HG03060 (cell line): Measurements from ENCODE around the gene WAPL.
A peak's percentile ranks its signal among the peaks of the same experiment; 100 is the strongest.

Experiments
- ATAC-seq: cut with Tn5 transposase; IDR thresholded peaks from one replicate; pipeline ENCODE4 v1.9.1; 2021; ENCODE audit warnings: low read depth, moderate number of reproducible peaks; ENCODE audit not compliant: unreplicated experiment

Gene WAPL

GRCh38 chr10:86524225-86524962 is 2.8 kb upstream of the WAPL start:
- no peak for ATAC-seq

- ATAC-seq, result no peak
Observed at GRCh38 chr10:86523348-86523747, 1.8 kb upstream of the WAPL start.

- ATAC-seq, result no peak
Observed at GRCh38 chr10:86522510-86522855, 891 bp upstream of the WAPL start.

GRCh38 chr10:86520871-86521677 is 518 bp downstream of the WAPL start:
- ATAC-seq, result peak; percentile 8

- no peak for ATAC-seq
Observed at GRCh38 chr10:86518781-86519180, 2.8 kb downstream of the WAPL start.

GRCh38 chr10:86512137-86512536 is 9.5 kb downstream of the WAPL start:
- ATAC-seq, result no peak

- ATAC-seq, result no peak
Observed at GRCh38 chr10:86511027-86511865, 10.3 kb downstream of the WAPL start.

- no peak for ATAC-seq
Observed at GRCh38 chr10:86509145-86509544, 12.4 kb downstream of the WAPL start.

GRCh38 chr10:86508217-86508616 is 13.4 kb downstream of the WAPL start:
- no peak for ATAC-seq

GRCh38 chr10:86506499-86506898 is 15.1 kb downstream of the WAPL start:
- peak; percentile 57 for ATAC-seq

GRCh38 chr10:86506062-86506461 is 15.5 kb downstream of the WAPL start:
- no peak for ATAC-seq

- no peak for ATAC-seq
Observed at GRCh38 chr10:86504510-86504909, 17.1 kb downstream of the WAPL start.

- no peak for ATAC-seq
Observed at GRCh38 chr10:86500846-86501245, 20.7 kb downstream of the WAPL start.

GRCh38 chr10:86498598-86498997 is 23.0 kb downstream of the WAPL start:
- ATAC-seq, result no peak

GRCh38 chr10:86497621-86498020 is 24.0 kb downstream of the WAPL start:
- no peak for ATAC-seq

- no peak for ATAC-seq
Observed at GRCh38 chr10:86489960-86490612, 31.5 kb downstream of the WAPL start.

- ATAC-seq, result no peak
Observed at GRCh38 chr10:86489071-86489810, 32.4 kb downstream of the WAPL start.

- no peak for ATAC-seq
Observed at GRCh38 chr10:86486856-86487255, 34.7 kb downstream of the WAPL start.

- ATAC-seq, result no peak
Observed at GRCh38 chr10:86483664-86484063, 37.9 kb downstream of the WAPL start.

- ATAC-seq, result no peak
Observed at GRCh38 chr10:86481761-86482160, 39.8 kb downstream of the WAPL start.
